Measurements from ENCODE around the gene EXD3. TPM values are rescaled to one million over a fixed set of nuclear protein-coding genes. Genes with fewer than 3 reads are reported as not detected.

The EXD3 gene
- total RNA-seq, 5 donors from 2014 or later (not counting 1 experiment from before 2014, with no cell fraction given) = 18.5 to 43.8 (median 38.0) TPM

DNA sequence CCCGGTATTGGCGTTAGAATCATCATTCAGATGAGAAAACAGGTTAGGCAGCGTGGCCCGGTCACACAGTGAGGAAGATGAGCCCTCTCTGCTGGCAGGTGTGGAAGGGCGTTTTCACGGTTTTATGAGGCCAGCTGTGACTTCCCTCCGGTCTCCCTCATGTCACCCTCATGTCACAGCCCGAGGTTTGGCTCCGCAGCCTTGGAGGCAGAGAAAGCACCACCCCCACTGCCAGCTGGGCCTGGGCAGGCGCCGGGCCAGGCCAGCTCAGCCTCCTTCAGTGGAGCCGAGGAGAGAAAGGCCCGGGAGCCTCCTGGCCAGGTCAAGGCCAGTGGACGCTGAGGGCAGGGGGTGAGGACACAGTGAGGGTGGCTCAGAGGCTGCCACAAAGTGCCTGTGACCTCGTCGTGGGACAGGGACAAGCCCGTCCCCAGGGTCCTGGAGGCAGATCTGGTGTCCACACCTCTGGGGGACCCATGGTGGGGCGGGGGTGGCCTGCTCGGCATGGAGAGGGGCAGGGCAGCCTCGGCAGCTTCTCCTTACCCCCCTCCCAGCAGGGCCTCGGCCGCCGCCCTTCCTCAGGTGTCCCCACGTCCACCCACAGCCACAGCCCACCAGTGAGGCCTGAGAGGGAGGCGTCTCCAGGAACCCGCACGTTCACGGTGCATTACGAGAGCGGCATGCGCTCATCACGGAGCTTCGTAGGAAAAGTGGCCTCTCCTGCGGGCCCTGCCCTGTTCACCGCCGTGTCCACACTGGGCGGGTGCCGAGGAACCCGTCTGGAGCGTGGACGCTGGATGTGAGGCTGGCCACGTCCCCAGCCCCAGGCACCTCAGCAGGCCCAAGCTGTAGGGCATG is 32.2 kb downstream of the EXD3 start:
- H3K4me1 ChIP-seq (ENCODE audit: control insufficient read depth in 1 of 2, extremely low read depth in 1 of 2, insufficient read depth in 2 of 2, low read length in 2 of 2) = peaks cover 0 to 29% of the 10 kb centered on the region in 2 experiments
- H3K4me3 ChIP-seq (ENCODE audit: control insufficient read depth in 1 of 2, extremely low read depth in 1 of 2, low read length in 1 of 2) = no peak overlapping the region
- ATAC-seq (replicated peaks in 1 of 4) (no peak), DNase-seq (no peak)
- Mint-ChIP-seq H3K4me3 (no peak overlapping the region), H3K27me3 (no peaks in the 10 kb centered on the region), H3K4me1 (peaks cover 14 to 22% (median 14%) of the 10 kb centered on the region in 3 donors), H3K36me3 (peaks cover 5% of the 10 kb centered on the region), H3K9me3 (no peaks in the 10 kb centered on the region), H3K27ac (peak overlapping the region in 1 of 2 donors; percentile 56)
- H3K9me3 ChIP-seq = no peaks in the 10 kb centered on the region
- 80% methylated on average over 32 of the region's 42 CpGs for WGBS (ENCODE audit: insufficient coverage)
- H3K27me3 ChIP-seq (replicated peaks in 1 of 2; ENCODE audit: control insufficient read depth in 2 of 2, extremely low read depth in 1 of 2, insufficient read depth in 2 of 2, low read length in 1 of 2) = no peaks in the 10 kb centered on the region
- no peak overlapping the region for H3K27ac ChIP-seq (ENCODE audit: low read length)
- CTCF ChIA-PET = no interaction called here
- H3K36me3 ChIP-seq (ENCODE audit: control insufficient read depth in 2 of 2, extremely low read depth in 1 of 2, insufficient read depth in 1 of 2, low read length in 1 of 2) = no peaks in the 10 kb centered on the region
- POLR2A ChIA-PET = no interaction called here

DNA sequence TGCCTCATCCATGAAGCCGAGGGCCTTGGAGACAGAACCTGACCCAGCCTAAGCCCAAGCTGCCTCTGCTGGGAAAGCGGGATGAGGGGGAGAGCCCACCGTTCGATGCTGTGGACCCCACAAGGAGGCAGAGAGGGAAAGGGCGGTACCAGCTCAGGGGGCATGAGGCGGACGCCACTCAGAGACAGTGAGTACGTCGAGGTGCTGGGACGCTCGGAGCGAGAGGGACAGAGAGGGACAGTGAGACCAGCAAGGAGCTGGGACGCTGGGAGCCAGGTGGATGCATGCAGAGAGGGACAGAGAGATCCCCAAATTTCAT is 33.6 kb downstream of the EXD3 start:
- DNase-seq (no peak), ATAC-seq (replicated peaks in 1 of 4) (no peak)
- H3K27me3 Mint-ChIP-seq = no peaks in the 10 kb centered on the region
- POLR2A ChIA-PET = no interaction called here
- H3K9me3 ChIP-seq = no peaks in the 10 kb centered on the region
- H3K36me3 ChIP-seq (ENCODE audit: control insufficient read depth in 2 of 2, extremely low read depth in 1 of 2, insufficient read depth in 1 of 2, low read length in 1 of 2) = no peaks in the 10 kb centered on the region
- no peak overlapping the region for H3K4me3 ChIP-seq (ENCODE audit: control insufficient read depth in 1 of 2, extremely low read depth in 1 of 2, low read length in 1 of 2)
- peaks cover 14 to 23% (median 16%) of the 10 kb centered on the region in 3 donors for H3K4me1 Mint-ChIP-seq
- H3K27ac Mint-ChIP-seq = peak overlapping the region; percentile 69
- H3K27ac ChIP-seq (ENCODE audit: low read length) = no peak overlapping the region
- peaks cover 6% of the 10 kb centered on the region for H3K36me3 Mint-ChIP-seq
- CTCF ChIA-PET = no interaction called here
- peaks cover 0 to 29% of the 10 kb centered on the region in 2 experiments for H3K4me1 ChIP-seq (ENCODE audit: control insufficient read depth in 1 of 2, extremely low read depth in 1 of 2, insufficient read depth in 2 of 2, low read length in 2 of 2)
- H3K9me3 Mint-ChIP-seq = no peaks in the 10 kb centered on the region
- H3K4me3 Mint-ChIP-seq = no peak overlapping the region
- no peaks in the 10 kb centered on the region for H3K27me3 ChIP-seq (replicated peaks in 1 of 2; ENCODE audit: control insufficient read depth in 2 of 2, extremely low read depth in 1 of 2, insufficient read depth in 2 of 2, low read length in 1 of 2)
- WGBS (ENCODE audit: insufficient coverage) = 91% methylated on average over 12 of the region's 13 CpGs

DNA sequence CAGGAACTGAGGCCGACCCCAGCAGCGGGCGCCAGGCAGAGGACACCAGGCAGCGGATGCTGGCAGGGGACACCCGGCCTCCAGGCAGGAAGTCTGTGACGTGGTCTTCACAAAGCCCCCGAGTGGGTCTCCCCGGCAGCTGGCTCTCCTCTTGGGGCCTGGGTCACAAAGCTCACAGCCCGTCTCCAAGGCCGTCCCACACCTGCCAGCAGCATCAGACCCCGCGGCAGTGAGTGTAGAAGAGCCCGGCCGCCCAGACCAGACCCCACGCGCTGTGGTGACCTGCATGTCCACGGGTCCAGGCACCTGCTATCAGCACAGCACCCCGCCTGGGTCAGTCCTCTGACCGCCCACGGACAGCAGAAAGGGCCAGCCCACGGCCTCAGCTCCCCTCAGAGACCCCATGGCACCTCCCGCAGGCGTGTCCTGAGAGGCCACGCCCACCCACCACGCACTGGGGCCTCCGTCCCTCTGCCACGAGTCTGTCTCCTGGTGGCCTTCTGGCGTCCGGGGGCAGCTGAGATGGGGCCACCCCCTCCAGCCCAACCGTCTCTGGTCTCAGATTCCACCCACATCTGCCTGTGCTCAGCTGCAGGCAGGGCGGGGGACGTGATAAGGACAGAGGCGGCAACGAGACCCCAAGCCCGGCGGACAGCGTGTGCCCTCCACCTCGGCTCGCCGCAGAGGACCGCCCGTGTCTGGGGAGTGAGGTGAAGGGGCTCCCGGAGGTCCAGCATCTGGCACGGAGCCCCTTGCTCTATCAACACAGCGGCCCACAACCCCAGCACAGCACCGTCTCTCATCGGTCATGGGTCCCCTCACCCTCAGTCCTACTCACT is 34.2 kb downstream of the EXD3 start:
- no peaks in the 10 kb centered on the region for H3K27me3 ChIP-seq (replicated peaks in 1 of 2; ENCODE audit: control insufficient read depth in 2 of 2, extremely low read depth in 1 of 2, insufficient read depth in 2 of 2, low read length in 1 of 2)
- WGBS (ENCODE audit: insufficient coverage) = 90% methylated on average over 30 of the region's 47 CpGs
- no peak for ATAC-seq (replicated peaks in 1 of 4)
- no peaks in the 10 kb centered on the region for H3K9me3 ChIP-seq
- DNase-seq = no peak
- no peak overlapping the region for H3K27ac ChIP-seq (ENCODE audit: low read length)
- Mint-ChIP-seq H3K4me1 (peaks cover 14 to 23% (median 16%) of the 10 kb centered on the region in 3 donors), H3K4me3 (peak overlapping the region in 1 of 3 donors; percentile 70), H3K27ac (peak overlapping the region; percentile 96), H3K9me3 (no peaks in the 10 kb centered on the region), H3K36me3 (peaks cover 8% of the 10 kb centered on the region), H3K27me3 (no peaks in the 10 kb centered on the region)
- CTCF ChIA-PET = no interaction called here
- H3K4me1 ChIP-seq (ENCODE audit: control insufficient read depth in 1 of 2, extremely low read depth in 1 of 2, insufficient read depth in 2 of 2, low read length in 2 of 2) = peaks cover 0 to 29% of the 10 kb centered on the region in 2 experiments
- no peak overlapping the region for H3K4me3 ChIP-seq (ENCODE audit: control insufficient read depth in 1 of 2, extremely low read depth in 1 of 2, low read length in 1 of 2)
- POLR2A ChIA-PET = no interaction called here
- H3K36me3 ChIP-seq (ENCODE audit: control insufficient read depth in 2 of 2, extremely low read depth in 1 of 2, insufficient read depth in 1 of 2, low read length in 1 of 2) = no peaks in the 10 kb centered on the region

DNA sequence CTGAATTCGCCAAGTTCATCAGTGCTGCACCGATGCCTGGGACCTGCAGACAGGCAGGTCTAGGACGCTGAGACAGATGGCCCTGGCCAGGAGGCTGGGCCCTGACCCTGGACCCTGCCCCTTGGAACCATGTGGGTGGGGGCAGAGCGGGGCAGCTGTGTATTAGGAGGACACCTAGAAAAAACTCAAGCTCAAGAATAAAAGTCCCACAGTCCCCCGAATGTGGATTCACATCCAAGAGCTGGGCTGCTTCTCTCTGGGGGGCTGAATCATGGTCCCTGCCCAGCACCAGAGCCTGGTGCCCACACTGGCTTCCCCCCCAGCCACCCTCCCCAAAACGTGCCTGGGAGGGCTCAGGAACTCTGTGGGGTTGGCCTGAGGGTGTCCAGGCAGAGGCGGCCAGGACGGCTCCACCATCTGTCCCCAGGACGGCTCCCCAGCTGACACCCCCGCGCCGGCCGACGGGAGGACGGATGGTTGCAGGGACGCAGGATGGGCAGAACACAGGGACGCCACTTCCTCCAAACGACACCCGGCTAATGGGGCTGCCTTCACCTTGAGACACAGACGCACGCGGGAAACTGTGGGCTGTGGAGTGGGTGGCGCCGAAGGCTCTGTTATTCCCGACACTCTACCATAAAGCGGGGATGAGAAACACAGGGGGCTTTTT is 34.9 kb downstream of the EXD3 start:
- Mint-ChIP-seq H3K36me3 (peaks cover 8% of the 10 kb centered on the region), H3K27me3 (no peaks in the 10 kb centered on the region), H3K27ac (peak overlapping the region; percentile 96), H3K4me3 (peak overlapping the region in 1 of 3 donors; percentile 70), H3K9me3 (no peaks in the 10 kb centered on the region), H3K4me1 (peaks cover 14 to 23% (median 16%) of the 10 kb centered on the region in 3 donors)
- ATAC-seq (replicated peaks in 1 of 4) (peak in 2 of 4 experiments; percentile 13 to 20), DNase-seq (no peak)
- Histone ChIP-seq H3K27me3 (replicated peaks in 1 of 2; ENCODE audit: control insufficient read depth in 2 of 2, extremely low read depth in 1 of 2, insufficient read depth in 2 of 2, low read length in 1 of 2) (no peaks in the 10 kb centered on the region), H3K4me1 (ENCODE audit: control insufficient read depth in 1 of 2, extremely low read depth in 1 of 2, insufficient read depth in 2 of 2, low read length in 2 of 2) (peaks cover 0 to 29% of the 10 kb centered on the region in 2 experiments), H3K9me3 (no peaks in the 10 kb centered on the region), H3K36me3 (ENCODE audit: control insufficient read depth in 2 of 2, extremely low read depth in 1 of 2, insufficient read depth in 1 of 2, low read length in 1 of 2) (no peaks in the 10 kb centered on the region), H3K27ac (ENCODE audit: low read length) (peak overlapping the region; percentile 48), H3K4me3 (ENCODE audit: control insufficient read depth in 1 of 2, extremely low read depth in 1 of 2, low read length in 1 of 2) (no peak overlapping the region)
- WGBS (ENCODE audit: insufficient coverage) = 92% methylated on average over 22 of the region's 26 CpGs
- POLR2A ChIA-PET = no interaction called here
- CTCF ChIA-PET = no interaction called here

DNA sequence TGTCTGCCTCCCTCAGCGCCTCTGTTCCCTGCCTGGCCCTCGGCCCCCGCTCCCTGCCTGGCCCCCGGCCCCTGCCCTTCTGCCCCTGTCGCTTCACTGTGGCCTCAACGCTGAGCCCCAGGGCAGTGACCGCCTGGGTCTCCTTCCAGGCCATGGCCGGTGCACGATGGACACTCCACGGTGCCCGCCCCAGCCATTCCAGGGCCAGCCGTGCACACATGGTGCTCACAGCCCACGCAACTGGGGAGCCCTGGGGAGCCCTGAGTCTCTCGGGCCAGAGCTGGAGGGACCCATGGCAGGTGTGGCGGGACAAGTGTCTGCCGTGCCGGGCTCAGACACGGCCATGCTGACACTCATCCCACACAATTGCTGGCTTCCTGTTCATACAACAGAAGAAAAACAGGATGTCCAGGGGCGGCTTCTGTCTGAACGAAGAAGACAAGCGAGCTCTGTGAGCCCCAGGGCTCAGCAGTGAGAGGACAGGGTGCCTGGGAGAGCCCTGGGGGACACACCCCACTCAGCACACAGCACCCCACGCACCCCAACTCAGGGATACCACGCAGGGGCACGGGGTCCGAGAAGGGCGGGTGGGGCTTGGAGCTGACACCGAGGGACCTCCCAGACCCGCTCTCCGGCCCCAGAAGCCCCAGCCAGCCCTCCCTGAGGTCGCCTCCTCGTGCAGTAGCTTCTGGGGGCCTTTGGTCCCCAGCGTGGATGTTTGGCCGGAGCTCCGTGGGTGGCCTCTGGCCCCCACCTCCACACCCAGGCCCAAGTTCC is 35.7 kb downstream of the EXD3 start:
- Histone ChIP-seq H3K36me3 (ENCODE audit: control insufficient read depth in 2 of 2, extremely low read depth in 1 of 2, insufficient read depth in 1 of 2, low read length in 1 of 2) (no peaks in the 10 kb centered on the region), H3K27me3 (replicated peaks in 1 of 2; ENCODE audit: control insufficient read depth in 2 of 2, extremely low read depth in 1 of 2, insufficient read depth in 2 of 2, low read length in 1 of 2) (no peaks in the 10 kb centered on the region), H3K27ac (ENCODE audit: low read length) (peak overlapping the region; percentile 48), H3K4me3 (ENCODE audit: control insufficient read depth in 1 of 2, extremely low read depth in 1 of 2, low read length in 1 of 2) (no peak overlapping the region), H3K9me3 (no peaks in the 10 kb centered on the region), H3K4me1 (ENCODE audit: control insufficient read depth in 1 of 2, extremely low read depth in 1 of 2, insufficient read depth in 2 of 2, low read length in 2 of 2) (peaks cover 0 to 29% of the 10 kb centered on the region in 2 experiments)
- peak overlapping the region; percentile 28 to 70 (median 60) for H3K4me3 Mint-ChIP-seq
- no peaks in the 10 kb centered on the region for H3K9me3 Mint-ChIP-seq
- peak overlapping the region; percentile 96 for H3K27ac Mint-ChIP-seq
- H3K4me1 Mint-ChIP-seq = peaks cover 14 to 23% (median 16%) of the 10 kb centered on the region in 3 donors
- WGBS (ENCODE audit: insufficient coverage) = 62% methylated on average over 30 of the region's 34 CpGs
- ChIA-PET POLR2A (no interaction called here), CTCF (no interaction called here)
- H3K27me3 Mint-ChIP-seq = no peaks in the 10 kb centered on the region
- peaks cover 8% of the 10 kb centered on the region for H3K36me3 Mint-ChIP-seq
- ATAC-seq (replicated peaks in 1 of 4) (peak; percentile 88 to 98 (median 96)), DNase-seq (peak in 27 of 35 experiments; percentile 22 to 78 (median 46))
